SH-SY5Y (cell line): ENCODE measurements around the gene TESMIN.

Source experiments
- GATA2 ChIP-seq: IDR thresholded peaks from 2 replicates; pipeline ENCODE4 v1.6.1; 2011; ENCODE audit warnings: mild to moderate bottlenecking, low read depth, low read length
- GATA3 ChIP-seq: IDR thresholded peaks from 2 replicates; pipeline ENCODE4 v1.6.1; 2011; ENCODE audit warnings: low read depth, mild to moderate bottlenecking, low read length, moderate library complexity

DNA sequence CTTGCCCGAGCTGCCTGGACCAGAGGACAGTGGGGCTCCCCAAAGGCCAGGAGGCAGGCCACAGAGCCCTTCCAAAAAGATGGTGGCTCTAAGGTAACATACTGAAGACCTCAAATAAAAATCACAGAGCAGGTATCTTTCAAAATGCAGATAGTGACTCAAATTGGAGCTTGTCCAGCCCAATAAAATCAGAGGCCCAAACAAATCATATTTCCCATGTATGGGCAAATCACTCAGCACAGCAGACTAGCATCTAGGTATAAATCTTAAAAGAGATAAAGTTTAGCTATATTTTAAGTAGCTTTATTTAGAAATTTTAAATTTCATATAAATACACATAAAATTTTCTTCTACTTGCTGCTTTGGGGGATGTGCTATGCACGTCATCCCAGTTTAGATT lies 3.3 kb downstream of the TESMIN start:
- TF ChIP-seq GATA2 = no peak
- TF ChIP-seq GATA3 = no peak
